Activated CD8-positive, alpha-beta T cell treated with anti-CD3 and anti-CD28 coated beads for 36 hours (primary cell): ENCODE results near the gene GCDH. TPM values are rescaled to one million over a fixed set of nuclear protein-coding genes. Genes with fewer than 3 reads are reported as not detected.
"Not testable (repeated sequence)": the region's sequence is repeated elsewhere in the genome, so short reads cannot be mapped to it uniquely, and the experiment has no call there.

Experiments
- ATAC-seq: fragments of 200-7000 bp; cut with Tn5 transposase; one replicate; pipeline ENCODE4 v1.10.0; 2021; ENCODE audit warnings: mild to moderate bottlenecking, moderate library complexity
- CTCF ChIA-PET: fragments of 350-600 bp; sonication (Branson Sonifier 250); formaldehyde crosslinking; loops from one replicate; lab custom pipeline; 2021; ENCODE audit warnings: antibody characterized with exemption; lab: Charles Lee
- POLR2A ChIA-PET: fragments of 350-600 bp; sonication (Branson Sonifier 250); formaldehyde crosslinking; loops from one replicate; lab custom pipeline; 2021; ENCODE audit warnings: antibody characterized with exemption; lab: Charles Lee
- DNase-seq: peaks from one replicate; pipeline ENCODE4 v3.0.0-alpha.2; 2020
- H3K27ac Mint-ChIP-seq: one replicate; pipeline ENCODE4 v1.8.0; 2021; ENCODE audit warnings: mild to moderate bottlenecking, mixed read lengths
- H3K27me3 Mint-ChIP-seq: one replicate; pipeline ENCODE4 v1.8.0; 2021; ENCODE audit warnings: mixed read lengths
- H3K36me3 Mint-ChIP-seq: one replicate; pipeline ENCODE4 v1.8.0; 2021; ENCODE audit warnings: low read depth, mixed read lengths
- H3K4me1 Mint-ChIP-seq: one replicate; pipeline ENCODE4 v1.8.0; 2021; ENCODE audit warnings: low read depth, mixed read lengths
- H3K4me3 Mint-ChIP-seq: one replicate; pipeline ENCODE4 v1.8.0; 2021; ENCODE audit warnings: mild to moderate bottlenecking, moderate library complexity, mixed read lengths
- H3K9me3 Mint-ChIP-seq: one replicate; pipeline ENCODE4 v1.8.0; 2021; ENCODE audit warnings: mixed read lengths
- intact Hi-C: fragments of 100-400 bp; cut with micrococcal nuclease; formaldehyde crosslinking; loops from one replicate; pipeline ENCODE4 v1.10.0; 2022
- total RNA-seq, 2 experiments: library from RNA; stranded (reverse); gene quantifications; one replicate each; pipeline ENCODE4 v1.2.3, GENCODE V29; 2021
- TF ChIP-seq, protein P1 (sequence below): fragments of 200-600 bp; IDR thresholded peaks from one replicate; pipeline ENCODE4 v1.8.0; 2022; ENCODE audit warnings: antibody characterized with exemption, mild to moderate bottlenecking

The GCDH gene
- total RNA-seq, 2 experiments from 2014 or later = 37.5 to 43.8 TPM

DNA sequence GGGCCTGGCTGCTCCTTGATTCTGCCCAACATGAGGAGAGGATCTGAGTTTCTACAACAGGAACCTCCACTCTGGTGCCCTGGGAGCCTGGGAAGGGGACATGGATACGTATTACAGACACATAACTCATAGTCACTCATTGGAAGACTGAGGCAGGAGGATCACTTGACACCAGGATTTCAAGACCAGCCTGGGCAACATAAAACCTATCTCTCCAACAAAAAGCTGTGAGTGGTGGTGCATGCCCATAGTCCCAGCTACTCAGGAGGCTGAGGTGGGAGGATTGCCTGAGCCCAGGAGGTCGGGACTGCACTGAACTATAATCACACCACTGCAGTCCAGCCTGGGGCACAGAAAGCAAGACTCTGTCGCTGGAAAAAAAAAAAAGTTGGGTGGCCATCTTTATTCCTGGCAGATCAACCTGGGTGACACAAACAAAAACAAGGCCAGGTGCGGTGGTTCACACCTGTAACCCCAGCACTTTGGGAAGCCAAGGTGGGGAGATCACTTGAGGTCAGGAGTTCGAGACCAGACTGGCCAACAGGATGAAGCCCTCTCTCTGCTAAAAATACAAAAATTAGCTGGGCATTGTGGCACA is 2.9 kb upstream of the GCDH start:
- CTCF ChIA-PET = interaction anchor here (9.0 kb wide), 1 partner anchor 76 kb away, joined by 67 read pairs; no protein-coding TSS in a partner anchor
- H3K36me3 Mint-ChIP-seq = peaks cover 3% of the 10 kb centered on the region
- H3K27me3 Mint-ChIP-seq = no peaks in the 10 kb centered on the region
- intact Hi-C loops = loop anchor here (10.0 kb wide), 1 partner anchor 47 kb away; the partner anchor contains the start of genes CALR and FARSA
- POLR2A ChIA-PET = interaction anchor here (1.1 kb wide), 1 partner anchor 25 kb away, joined by 5 read pairs; no protein-coding TSS in a partner anchor
- H3K4me3 Mint-ChIP-seq = no peak overlapping the region
- no peak for ATAC-seq
- H3K27ac Mint-ChIP-seq = no peak overlapping the region
- DNase-seq = no peak
- H3K9me3 Mint-ChIP-seq = peaks cover 7% of the 10 kb centered on the region
- TF ChIP-seq, protein P1, sequence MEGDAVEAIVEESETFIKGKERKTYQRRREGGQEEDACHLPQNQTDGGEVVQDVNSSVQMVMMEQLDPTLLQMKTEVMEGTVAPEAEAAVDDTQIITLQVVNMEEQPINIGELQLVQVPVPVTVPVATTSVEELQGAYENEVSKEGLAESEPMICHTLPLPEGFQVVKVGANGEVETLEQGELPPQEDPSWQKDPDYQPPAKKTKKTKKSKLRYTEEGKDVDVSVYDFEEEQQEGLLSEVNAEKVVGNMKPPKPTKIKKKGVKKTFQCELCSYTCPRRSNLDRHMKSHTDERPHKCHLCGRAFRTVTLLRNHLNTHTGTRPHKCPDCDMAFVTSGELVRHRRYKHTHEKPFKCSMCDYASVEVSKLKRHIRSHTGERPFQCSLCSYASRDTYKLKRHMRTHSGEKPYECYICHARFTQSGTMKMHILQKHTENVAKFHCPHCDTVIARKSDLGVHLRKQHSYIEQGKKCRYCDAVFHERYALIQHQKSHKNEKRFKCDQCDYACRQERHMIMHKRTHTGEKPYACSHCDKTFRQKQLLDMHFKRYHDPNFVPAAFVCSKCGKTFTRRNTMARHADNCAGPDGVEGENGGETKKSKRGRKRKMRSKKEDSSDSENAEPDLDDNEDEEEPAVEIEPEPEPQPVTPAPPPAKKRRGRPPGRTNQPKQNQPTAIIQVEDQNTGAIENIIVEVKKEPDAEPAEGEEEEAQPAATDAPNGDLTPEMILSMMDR = no peak
- peaks cover 24% of the 10 kb centered on the region for H3K4me1 Mint-ChIP-seq

DNA sequence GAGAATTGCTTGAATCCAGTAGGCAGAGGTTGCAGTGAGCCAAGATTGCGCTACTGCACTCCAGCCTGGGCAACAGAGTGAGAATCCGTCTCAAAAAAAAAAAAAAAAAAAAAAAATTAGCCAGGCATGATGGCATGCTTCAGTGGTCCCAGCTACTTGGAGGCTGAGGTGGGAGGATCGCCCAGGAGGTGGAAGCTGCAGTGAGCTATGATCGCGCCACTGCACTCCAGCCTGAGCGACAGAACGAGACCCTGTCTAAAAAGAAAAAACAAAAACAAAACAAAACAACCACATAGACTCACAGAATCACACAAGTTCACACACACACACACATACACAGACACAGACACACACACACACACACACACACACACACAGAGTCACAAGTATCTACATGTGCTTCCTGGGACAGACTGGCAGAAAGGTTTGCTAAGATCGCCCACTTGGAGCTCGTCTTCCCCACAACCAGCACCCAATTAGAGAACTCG is 617 bp upstream of the GCDH start:
- CTCF ChIA-PET = interaction anchor here (0.7 to 2.9 kb wide), 11 partner anchors 8 to 130 kb away, joined by 3 to 18 read pairs (median 3); partner anchors contain the start of genes DNASE2 and MAST1
- Mint-ChIP-seq H3K27ac (peak overlapping the region; percentile 95), H3K4me1 (peaks cover 21% of the 10 kb centered on the region), H3K4me3 (peak overlapping the region; percentile 100), H3K36me3 (peaks cover 17% of the 10 kb centered on the region)
- intact Hi-C loops, DNase-seq, H3K9me3 Mint-ChIP-seq, H3K27me3 Mint-ChIP-seq, ATAC-seq: not testable (repeated sequence)
- POLR2A ChIA-PET = interaction anchor here (0.6 to 3.4 kb wide), 14 partner anchors 9 to 1372 kb away, joined by 3 to 19 read pairs (median 4); partner anchors contain the start of genes CALR and FARSA

DNA sequence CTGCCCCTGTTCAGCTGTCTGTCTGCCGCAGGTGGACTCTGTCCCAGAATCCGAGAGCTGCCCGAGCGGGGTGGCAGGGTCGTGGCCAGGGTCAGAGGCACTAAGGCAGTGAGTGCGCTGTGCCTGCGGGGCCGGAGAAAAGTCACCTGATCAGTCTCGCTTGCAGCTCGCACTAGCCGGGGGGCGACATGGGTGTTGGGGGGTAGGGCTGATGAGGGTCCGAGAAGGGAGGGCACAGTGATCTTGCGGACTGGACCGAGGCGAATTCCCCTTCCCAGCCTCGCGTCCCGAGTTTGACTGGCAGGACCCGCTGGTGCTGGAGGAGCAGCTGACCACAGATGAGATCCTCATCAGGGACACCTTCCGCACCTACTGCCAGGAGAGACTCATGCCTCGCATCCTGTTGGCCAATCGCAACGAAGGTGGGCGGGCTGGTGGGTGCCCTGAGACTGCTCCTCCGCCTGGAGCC is 627 bp downstream of the GCDH start:
- ATAC-seq (no peak), DNase-seq (peak; percentile 45)
- POLR2A ChIA-PET = interaction anchor here (0.6 to 3.4 kb wide), 16 partner anchors 8 to 264 kb away, joined by 3 to 19 read pairs (median 4); partner anchors contain the start of genes CALR, DNASE2, FARSA and SYCE2
- Mint-ChIP-seq H3K27ac (peak overlapping the region; percentile 95), H3K27me3 (no peaks in the 10 kb centered on the region), H3K4me1 (peaks cover 21% of the 10 kb centered on the region), H3K9me3 (no peaks in the 10 kb centered on the region), H3K36me3 (peaks cover 17% of the 10 kb centered on the region), H3K4me3 (peak overlapping the region; percentile 100)
- CTCF ChIA-PET = interaction anchor here (0.9 to 2.9 kb wide), 6 partner anchors 9 to 74 kb away, joined by 3 to 18 read pairs (median 4); partner anchors contain the start of genes DNASE2 and MAST1
- intact Hi-C loops = no loop called here
- TF ChIP-seq, protein P1 = no peak

DNA sequence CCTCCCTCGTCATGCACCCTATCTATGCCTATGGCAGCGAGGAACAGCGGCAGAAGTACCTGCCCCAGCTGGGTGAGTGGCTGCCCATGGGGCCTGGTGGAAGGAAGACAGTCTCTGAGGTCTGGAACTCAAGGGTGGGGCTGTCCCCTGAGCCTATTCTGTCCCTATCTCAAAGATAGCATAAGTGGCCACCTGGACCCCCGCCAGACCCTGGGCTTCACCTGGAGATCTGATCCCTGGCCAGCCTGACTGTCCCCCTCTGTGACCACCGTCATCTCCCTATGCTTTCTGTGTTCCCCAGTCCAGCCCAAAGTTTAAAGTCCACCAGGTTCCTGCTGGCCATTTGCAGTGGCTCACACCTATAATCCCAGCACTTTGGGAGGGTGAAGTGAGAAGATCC is 2.6 kb downstream of the GCDH start:
- Mint-ChIP-seq H3K4me1 (peaks cover 19% of the 10 kb centered on the region), H3K27me3 (no peaks in the 10 kb centered on the region), H3K9me3 (no peaks in the 10 kb centered on the region), H3K4me3 (no peak overlapping the region), H3K27ac (no peak overlapping the region), H3K36me3 (peaks cover 23% of the 10 kb centered on the region)
- DNase-seq (no peak), ATAC-seq (no peak)
- intact Hi-C loops = no loop called here
- CTCF ChIA-PET = no interaction called here
- TF ChIP-seq, protein P1 = no peak
- POLR2A ChIA-PET = interaction anchor here (1.0 to 1.5 kb wide), 2 partner anchors 23 to 39 kb away, joined by 3 to 5 read pairs; no protein-coding TSS in a partner anchor

DNA sequence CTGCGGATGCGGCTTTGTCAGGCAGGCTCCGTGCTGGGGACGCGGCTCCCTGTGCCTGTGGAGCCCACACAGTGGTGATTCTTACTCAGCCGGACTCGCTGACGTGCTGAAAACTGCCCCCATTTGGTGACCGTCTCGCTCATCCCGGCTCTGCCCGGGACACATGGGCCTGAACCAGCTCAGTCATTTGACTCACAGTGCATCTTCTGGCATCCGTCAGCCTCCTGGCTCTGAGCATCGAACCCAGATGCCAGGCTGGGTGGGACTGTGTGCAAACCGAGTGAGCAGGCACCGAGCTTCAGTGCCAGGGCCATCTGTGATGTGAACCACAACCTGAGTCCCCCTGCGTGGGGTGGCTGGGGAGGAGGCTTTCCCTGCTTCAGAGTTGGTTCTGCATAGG is 5.5 kb downstream of the GCDH start:
- ChIA-PET CTCF (interaction anchor here (1.2 to 1.8 kb wide), 2 partner anchors 10 to 11 kb away, joined by 3 to 4 read pairs; no protein-coding TSS in a partner anchor), POLR2A (interaction anchor here (1.2 to 1.4 kb wide), 2 partner anchors 19 to 43 kb away, joined by 3 read pairs; no protein-coding TSS in a partner anchor)
- intact Hi-C loops = no loop called here
- H3K4me3 Mint-ChIP-seq = no peak overlapping the region
- ATAC-seq (no peak), DNase-seq (no peak)
- no peaks in the 10 kb centered on the region for H3K9me3 Mint-ChIP-seq
- TF ChIP-seq, protein P1 = no peak
- no peaks in the 10 kb centered on the region for H3K27me3 Mint-ChIP-seq
- peaks cover 25% of the 10 kb centered on the region for H3K4me1 Mint-ChIP-seq
- no peak overlapping the region for H3K27ac Mint-ChIP-seq
- peaks cover 26% of the 10 kb centered on the region for H3K36me3 Mint-ChIP-seq
